Measurements from ENCODE around the gene SP110. TPM values are rescaled to one million over a fixed set of nuclear protein-coding genes. Genes with fewer than 3 reads are reported as not detected.
A peak's percentile ranks its signal among the peaks of the same experiment; 100 is the strongest.

The SP110 gene
- total RNA-seq, 1 donor from 2014 or later, result 46.9 TPM

DNA sequence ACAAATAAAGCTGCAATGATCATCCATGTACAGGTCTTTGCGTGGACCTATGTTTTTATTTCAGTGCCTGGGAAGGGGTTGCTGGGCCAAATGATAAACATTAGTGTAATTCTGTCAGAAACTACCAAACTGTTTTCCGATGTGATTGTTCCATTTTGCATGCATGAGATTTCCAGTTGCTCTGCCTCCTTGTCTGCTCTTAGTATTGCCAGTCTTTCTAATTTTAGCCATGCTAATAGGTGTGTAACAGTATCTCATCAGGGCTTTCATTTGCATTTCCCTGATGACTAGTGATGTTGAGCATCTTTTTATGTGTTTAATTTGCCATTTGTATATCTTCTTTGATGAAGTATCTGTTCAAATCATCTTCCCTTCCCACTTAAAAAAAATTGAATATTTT, 67.5 kb downstream of the SP110 start:
- Histone ChIP-seq H3K4me3 (no peak overlapping the region), H3K4me1 (no peaks in the 10 kb centered on the region), H3K27ac (no peak overlapping the region), H3K27me3 (no peaks in the 10 kb centered on the region), H3K9me3 (no peaks in the 10 kb centered on the region), H3K36me3 (no peaks in the 10 kb centered on the region)
- ATAC-seq (no peak), DNase-seq (no peak)
- intact Hi-C loops (cut with DNase I), result no loop called here
- TF ChIP-seq, protein P1, sequence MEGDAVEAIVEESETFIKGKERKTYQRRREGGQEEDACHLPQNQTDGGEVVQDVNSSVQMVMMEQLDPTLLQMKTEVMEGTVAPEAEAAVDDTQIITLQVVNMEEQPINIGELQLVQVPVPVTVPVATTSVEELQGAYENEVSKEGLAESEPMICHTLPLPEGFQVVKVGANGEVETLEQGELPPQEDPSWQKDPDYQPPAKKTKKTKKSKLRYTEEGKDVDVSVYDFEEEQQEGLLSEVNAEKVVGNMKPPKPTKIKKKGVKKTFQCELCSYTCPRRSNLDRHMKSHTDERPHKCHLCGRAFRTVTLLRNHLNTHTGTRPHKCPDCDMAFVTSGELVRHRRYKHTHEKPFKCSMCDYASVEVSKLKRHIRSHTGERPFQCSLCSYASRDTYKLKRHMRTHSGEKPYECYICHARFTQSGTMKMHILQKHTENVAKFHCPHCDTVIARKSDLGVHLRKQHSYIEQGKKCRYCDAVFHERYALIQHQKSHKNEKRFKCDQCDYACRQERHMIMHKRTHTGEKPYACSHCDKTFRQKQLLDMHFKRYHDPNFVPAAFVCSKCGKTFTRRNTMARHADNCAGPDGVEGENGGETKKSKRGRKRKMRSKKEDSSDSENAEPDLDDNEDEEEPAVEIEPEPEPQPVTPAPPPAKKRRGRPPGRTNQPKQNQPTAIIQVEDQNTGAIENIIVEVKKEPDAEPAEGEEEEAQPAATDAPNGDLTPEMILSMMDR (IDR thresholded peaks at IDR 0.05), result no peak

DNA sequence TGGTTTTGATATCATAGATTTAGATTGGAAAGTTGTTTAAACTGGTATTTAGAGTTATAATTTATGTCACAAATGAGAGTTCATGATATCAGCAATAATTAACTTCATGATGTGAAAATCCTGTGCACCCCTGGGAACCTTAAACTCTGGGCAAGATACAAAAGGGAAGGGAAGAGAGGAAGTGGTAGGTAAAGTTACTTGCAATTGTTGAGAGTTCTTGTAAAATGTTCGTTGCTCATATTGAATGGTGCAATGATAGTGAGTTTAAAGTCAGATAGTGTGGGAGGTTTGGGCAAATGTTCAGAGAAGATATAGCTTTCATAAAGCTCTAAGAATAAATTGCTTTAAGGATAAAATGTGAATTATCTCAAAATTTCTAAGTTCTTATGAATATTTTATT, 75.4 kb downstream of the SP110 start:
- Histone ChIP-seq H3K36me3 (no peaks in the 10 kb centered on the region), H3K9me3 (no peaks in the 10 kb centered on the region), H3K4me1 (no peaks in the 10 kb centered on the region), H3K27me3 (no peaks in the 10 kb centered on the region), H3K27ac (no peak overlapping the region), H3K4me3 (no peak overlapping the region)
- TF ChIP-seq, protein P1 (IDR thresholded peaks at IDR 0.05), result no peak
- DNase-seq (no peak), ATAC-seq (peak; percentile 55)
- intact Hi-C loops (cut with DNase I), result no loop called here

GRCh38 chr2:230140667-230141066, 79.1 kb downstream of the SP110 start:
- DNase-seq (no peak), ATAC-seq (no peak)
- Histone ChIP-seq H3K9me3 (no peaks in the 10 kb centered on the region), H3K36me3 (no peaks in the 10 kb centered on the region), H3K27me3 (no peaks in the 10 kb centered on the region), H3K4me1 (no peaks in the 10 kb centered on the region), H3K27ac (no peak overlapping the region), H3K4me3 (no peak overlapping the region)
- intact Hi-C loops (cut with DNase I), result no loop called here
- TF ChIP-seq, protein P1 (IDR thresholded peaks at IDR 0.05), result no peak

GRCh38 chr2:230137902-230138539, 81.8 kb downstream of the SP110 start:
- H3K27me3 ChIP-seq, result no peaks in the 10 kb centered on the region
- TF ChIP-seq, protein P1 (IDR thresholded peaks at IDR 0.05), result no peak
- ATAC-seq (no peak), DNase-seq (no peak)
- no peaks in the 10 kb centered on the region for H3K36me3 ChIP-seq
- no peak overlapping the region for H3K27ac ChIP-seq
- no peak overlapping the region for H3K4me3 ChIP-seq
- intact Hi-C loops (cut with DNase I), result no loop called here
- H3K9me3 ChIP-seq, result no peaks in the 10 kb centered on the region
- no peaks in the 10 kb centered on the region for H3K4me1 ChIP-seq

DNA sequence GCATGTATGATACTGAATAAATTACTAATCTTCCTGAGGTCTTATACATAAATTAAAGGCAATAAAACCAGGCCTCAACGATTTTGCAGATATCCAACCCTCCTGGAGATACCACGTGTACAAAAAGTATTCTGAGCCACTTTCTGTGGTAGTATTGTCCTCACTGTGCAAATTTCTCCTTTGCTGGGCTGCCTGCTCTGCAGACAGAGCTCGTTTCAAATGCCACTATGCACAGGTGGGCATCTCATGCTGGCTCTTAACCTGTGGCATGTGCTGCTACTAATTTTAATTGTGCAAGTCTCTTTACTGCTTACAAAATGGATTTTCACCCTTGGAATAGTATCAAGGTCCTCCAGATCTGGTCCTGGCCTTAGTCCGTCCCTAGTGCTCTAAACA, 84.7 kb downstream of the SP110 start:
- H3K27ac ChIP-seq, result no peak overlapping the region
- H3K4me1 ChIP-seq, result no peaks in the 10 kb centered on the region
- H3K4me3 ChIP-seq, result no peak overlapping the region
- no peaks in the 10 kb centered on the region for H3K9me3 ChIP-seq
- no peak for DNase-seq
- no peak for ATAC-seq
- no peaks in the 10 kb centered on the region for H3K36me3 ChIP-seq
- no peaks in the 10 kb centered on the region for H3K27me3 ChIP-seq
- TF ChIP-seq, protein P1 (IDR thresholded peaks at IDR 0.05), result no peak
- intact Hi-C loops (cut with DNase I), result no loop called here

All from upper lobe of right lung (tissue), 1 donor.